Ovary (tissue), 9 donors: ENCODE measurements around the gene GULP1. TPM values are rescaled to one million over a fixed set of nuclear protein-coding genes. Genes with fewer than 3 reads are reported as not detected.

Experiments
- DNase-seq, 5 donors: peaks; one replicate each; pipeline ENCODE4 v3.0.0-alpha.2; 2019 to 2020
- H3K27ac ChIP-seq, 2 donors: fragments of 200-600 bp; one replicate each; pipeline versions ENCODE4 v1.5.1 to v1.8.0; 2019 to 2022
- H3K27me3 ChIP-seq: fragments of 200-600 bp; one replicate; pipeline ENCODE4 v1.8.0; 2022
- H3K36me3 ChIP-seq: fragments of 200-600 bp; sonication (generic); one replicate; pipeline ENCODE4 v1.5.1; 2019
- H3K4me1 ChIP-seq: one replicate; pipeline ENCODE4 v1.8.1; 2013; ENCODE audit warnings: mild to moderate bottlenecking, moderate library complexity; ENCODE audit not compliant: insufficient read depth
- H3K4me3 ChIP-seq: fragments of 200-600 bp; sonication (generic); one replicate; pipeline ENCODE4 v1.5.1; 2017
- H3K9me3 ChIP-seq, 2 donors: fragments of 200-600 bp in 1 of 2; sonication (generic) in 1 of 2; one replicate each; pipeline versions ENCODE4 v1.5.1 to v1.8.1; 2013 to 2019; ENCODE audit warnings: mild to moderate bottlenecking in 1 of 2, moderate library complexity in 1 of 2
- EP300 ChIP-seq: sonication (generic); formaldehyde crosslinking; IDR thresholded peaks from one replicate; pipeline ENCODE4 v1.6.1; 2017; ENCODE audit warnings: antibody characterized with exemption
- POLR2A ChIP-seq: fragments of 450-650 bp; IDR thresholded peaks from one replicate; pipeline ENCODE4 v1.6.1; 2017; ENCODE audit warnings: antibody characterized with exemption, mild to moderate bottlenecking, moderate library complexity
- WGBS, 3 donors: extraction: QIAGEN DNeasy Blood & Tissue Kit in 1 of 3; methylation state at CpG; one replicate each; pipeline versions ENCODE4 v1.1.5 to v1.1.7; 2013 to 2017; 5-methylcytosine and 5-hydroxymethylcytosine counted together
- intact Hi-C, 4 donors: fragments of 100-400 bp; cut with DNase I; formaldehyde crosslinking; loops; one replicate each; pipeline versions ENCODE4 v1.11.0 to v1.15.1; 2022 to 2023
- polyA plus RNA-seq, 2 donors: library from polyadenylated mRNA; stranded (reverse); fragments of 200-250 nt in 1 of 2; fragments of 350-450 nt in 1 of 2; fragmentation: Illumina TruSeq in 1 of 2; extraction: RNeasy Lipid Tissue Mini Kit (QIAGEN cat#74804) in 1 of 2; gene quantifications; one replicate each; pipeline ENCODE4 v1.2.3, GENCODE V29; 2013 to 2014
- total RNA-seq, 7 donors: library from RNA; depleted of rRNA in 2 of 7; stranded (reverse); fragments of >200 nt in 2 of 7; fragmentation: NEBNext Ultra II Directional in 3 of 7; extraction: Animal tissue kit (Norgen Biotek cat#: 25700) in 3 of 7; gene quantifications; one replicate each; pipeline versions ENCODE4 v1.1.0 to v1.2.4, GENCODE V29; 2016 to 2023
- TF ChIP-seq, protein P1 (sequence below), 3 donors: fragments of 450-650 bp in 2 of 3; fragments of 200-600 bp in 1 of 3; IDR thresholded peaks; one replicate each; pipeline versions ENCODE4 v1.5.1 to v1.8.0; 2016 to 2022; ENCODE audit warnings: antibody characterized with exemption in 3 of 3, mild to moderate bottlenecking in 1 of 3
- donor health status: DM: no; HTN: no; CAD: no; lungs with moderate emphysema.
- donor health status: DM: no; HTN: no; CAD: no.
- donor health status: Bipolar disorder and iron deficiency.
- donor health status: DM: yes; HTN: yes; CAD: no.
- donor health status: DM: no; HTN: no; CAD: no.
- donor health status: DM: yes; HTN: yes; CAD: no.

GULP1 gene
- total and polyA plus RNA-seq, 9 donors, result 22.3 to 57.7 (median 42.9) TPM

DNA sequence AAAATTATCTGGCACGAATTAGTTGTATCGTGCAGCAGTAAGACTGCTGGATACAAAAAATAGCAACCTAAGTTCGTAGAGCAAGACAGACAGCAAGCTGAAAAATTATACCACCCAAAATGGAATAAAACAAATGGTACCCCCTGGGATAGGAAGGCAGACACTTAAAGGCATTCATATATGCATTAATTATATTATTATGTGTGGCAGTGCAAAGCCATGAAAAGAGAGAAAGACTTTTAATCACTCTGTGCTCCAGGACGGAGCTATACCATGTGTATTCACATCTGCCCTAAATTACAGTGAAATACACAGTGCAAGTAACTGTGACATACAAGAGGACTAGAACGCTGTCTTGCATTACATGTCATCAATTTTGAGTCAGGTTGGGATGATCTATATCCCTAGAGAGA, 235.9 kb downstream of the GULP1 start:
- H3K4me3 ChIP-seq, result no peak overlapping the region
- 25 to 30% (median 28%) methylated on average over 5 of the region's 5 CpGs for WGBS, 3 donors
- H3K27me3 ChIP-seq, result no peaks in the 10 kb centered on the region
- no peaks in the 10 kb centered on the region for H3K36me3 ChIP-seq
- H3K9me3 ChIP-seq, result no peaks in the 10 kb centered on the region
- no peak for TF ChIP-seq EP300
- TF ChIP-seq POLR2A, result no peak
- TF ChIP-seq, protein P1, sequence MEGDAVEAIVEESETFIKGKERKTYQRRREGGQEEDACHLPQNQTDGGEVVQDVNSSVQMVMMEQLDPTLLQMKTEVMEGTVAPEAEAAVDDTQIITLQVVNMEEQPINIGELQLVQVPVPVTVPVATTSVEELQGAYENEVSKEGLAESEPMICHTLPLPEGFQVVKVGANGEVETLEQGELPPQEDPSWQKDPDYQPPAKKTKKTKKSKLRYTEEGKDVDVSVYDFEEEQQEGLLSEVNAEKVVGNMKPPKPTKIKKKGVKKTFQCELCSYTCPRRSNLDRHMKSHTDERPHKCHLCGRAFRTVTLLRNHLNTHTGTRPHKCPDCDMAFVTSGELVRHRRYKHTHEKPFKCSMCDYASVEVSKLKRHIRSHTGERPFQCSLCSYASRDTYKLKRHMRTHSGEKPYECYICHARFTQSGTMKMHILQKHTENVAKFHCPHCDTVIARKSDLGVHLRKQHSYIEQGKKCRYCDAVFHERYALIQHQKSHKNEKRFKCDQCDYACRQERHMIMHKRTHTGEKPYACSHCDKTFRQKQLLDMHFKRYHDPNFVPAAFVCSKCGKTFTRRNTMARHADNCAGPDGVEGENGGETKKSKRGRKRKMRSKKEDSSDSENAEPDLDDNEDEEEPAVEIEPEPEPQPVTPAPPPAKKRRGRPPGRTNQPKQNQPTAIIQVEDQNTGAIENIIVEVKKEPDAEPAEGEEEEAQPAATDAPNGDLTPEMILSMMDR (IDR thresholded peaks at IDR 0.05), result no peak
- H3K4me1 ChIP-seq, result peaks cover 2% of the 10 kb centered on the region
- DNase-seq, result no peak
- intact Hi-C loops, result loop anchor here in 3 of 4 donors (2.0 to 10.0 kb wide), 3 partner anchors 447 to 887 kb away; partner anchors contain the start of gene COL3A1 (in 1 of the 3)
- no peak overlapping the region for H3K27ac ChIP-seq

DNA sequence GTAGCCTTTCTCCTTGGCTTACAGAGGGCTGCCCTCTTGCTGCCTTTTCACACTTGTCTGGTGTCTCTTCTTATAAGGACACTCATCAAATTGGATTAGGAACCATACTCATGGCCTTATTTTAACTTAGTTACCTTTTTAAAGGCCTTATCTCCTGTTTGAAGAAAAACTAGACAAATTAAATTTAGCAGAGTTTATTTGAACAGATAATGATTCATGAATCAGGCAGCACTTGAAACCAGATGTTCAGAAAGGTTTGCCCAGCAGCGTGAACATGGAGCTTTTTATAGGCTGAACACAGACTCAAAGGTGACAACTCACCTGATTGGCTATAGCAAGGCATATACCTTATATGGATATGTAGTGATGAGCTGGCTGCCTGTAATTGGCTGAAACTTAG, 238.0 kb downstream of the GULP1 start:
- Histone ChIP-seq H3K36me3 (no peaks in the 10 kb centered on the region), H3K4me1 (peaks cover 2% of the 10 kb centered on the region), H3K4me3 (no peak overlapping the region), H3K9me3 (no peaks in the 10 kb centered on the region), H3K27me3 (no peaks in the 10 kb centered on the region), H3K27ac (no peak overlapping the region)
- intact Hi-C loops, result loop anchor here in 2 of 4 donors (5.0 to 10.0 kb wide), 2 partner anchors 458 to 885 kb away; no protein-coding TSS in a partner anchor
- WGBS, 3 donors, result 90 to 94% (median 93%) methylated on average over 1 of the region's 1 CpG
- no peak for TF ChIP-seq POLR2A
- TF ChIP-seq, protein P1 (IDR thresholded peaks at IDR 0.05), result no peak
- TF ChIP-seq EP300, result no peak
- no peak for DNase-seq

DNA sequence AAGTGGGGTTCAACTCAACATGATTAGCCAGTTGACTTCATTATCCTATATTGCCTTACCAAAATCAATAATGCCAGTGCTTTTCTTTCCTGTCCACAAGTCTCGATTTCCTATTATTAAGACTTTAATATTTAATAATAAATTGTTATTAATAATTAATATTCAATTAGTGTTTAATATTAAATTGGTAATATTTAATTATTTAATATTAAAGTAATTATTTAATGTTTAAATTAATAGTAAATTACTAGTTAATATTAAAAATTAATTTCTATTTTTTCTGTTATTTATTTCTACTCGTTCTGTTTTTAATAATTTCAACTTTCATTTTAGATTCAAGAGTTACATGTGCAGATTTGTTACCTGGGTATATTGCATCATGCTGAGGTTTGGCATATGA, 243.2 kb downstream of the GULP1 start:
- no peaks in the 10 kb centered on the region for H3K36me3 ChIP-seq
- 96 to 98% (median 97%) methylated on average over 2 of the region's 2 CpGs for WGBS, 3 donors
- H3K27me3 ChIP-seq, result no peaks in the 10 kb centered on the region
- no peak overlapping the region for H3K27ac ChIP-seq
- H3K4me3 ChIP-seq, result no peak overlapping the region
- no peaks in the 10 kb centered on the region for H3K4me1 ChIP-seq
- H3K9me3 ChIP-seq, result no peaks in the 10 kb centered on the region
- DNase-seq, result no peak
- TF ChIP-seq POLR2A (no peak), EP300 (no peak)
- TF ChIP-seq, protein P1 (IDR thresholded peaks at IDR 0.05), result no peak
- intact Hi-C loops, result loop anchor here in 1 of 4 donors (5.0 kb wide), 1 partner anchor 447 kb away; no protein-coding TSS in a partner anchor

DNA sequence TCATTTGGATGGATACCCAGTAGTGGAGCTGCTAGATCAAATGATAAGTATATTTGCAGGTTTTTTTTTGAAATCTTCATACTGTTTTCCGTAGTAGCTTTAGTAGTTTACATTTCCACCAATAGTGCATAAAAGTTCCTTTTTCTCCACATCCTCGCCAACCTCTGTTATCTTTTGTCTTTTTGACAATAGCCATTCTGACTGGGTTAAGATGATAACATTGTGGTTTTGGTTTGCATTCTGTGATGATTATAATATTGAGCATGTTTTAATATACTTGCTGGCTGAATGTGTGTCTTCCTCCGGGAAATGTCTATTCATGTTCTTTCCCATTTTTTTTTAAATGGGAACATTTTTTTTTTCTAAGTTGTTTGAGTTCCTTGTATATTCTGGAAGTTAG, 260.0 kb downstream of the GULP1 start:
- intact Hi-C loops, result no loop called here

More for the DNA sequence above, 260.0 kb downstream of the GULP1 start:
- DNase-seq, result no peak
- Histone ChIP-seq H3K36me3 (no peaks in the 10 kb centered on the region), H3K9me3 (no peaks in the 10 kb centered on the region), H3K27ac (no peak overlapping the region), H3K4me1 (no peaks in the 10 kb centered on the region), H3K27me3 (no peaks in the 10 kb centered on the region), H3K4me3 (no peak overlapping the region)
- 85 to 88% (median 87%) methylated on average over 3 of the region's 3 CpGs for WGBS, 3 donors
- TF ChIP-seq POLR2A (no peak), EP300 (no peak)
- TF ChIP-seq, protein P1 (IDR thresholded peaks at IDR 0.05), result no peak
